ENCODE results near the gene ZPR1. TPM values are rescaled to one million over a fixed set of nuclear protein-coding genes. Genes with fewer than 3 reads are reported as not detected.
"Not testable (repeated sequence)": the region's sequence is repeated elsewhere in the genome, so short reads cannot be mapped to it uniquely, and the experiment has no call there.

The ZPR1 gene, protein sequence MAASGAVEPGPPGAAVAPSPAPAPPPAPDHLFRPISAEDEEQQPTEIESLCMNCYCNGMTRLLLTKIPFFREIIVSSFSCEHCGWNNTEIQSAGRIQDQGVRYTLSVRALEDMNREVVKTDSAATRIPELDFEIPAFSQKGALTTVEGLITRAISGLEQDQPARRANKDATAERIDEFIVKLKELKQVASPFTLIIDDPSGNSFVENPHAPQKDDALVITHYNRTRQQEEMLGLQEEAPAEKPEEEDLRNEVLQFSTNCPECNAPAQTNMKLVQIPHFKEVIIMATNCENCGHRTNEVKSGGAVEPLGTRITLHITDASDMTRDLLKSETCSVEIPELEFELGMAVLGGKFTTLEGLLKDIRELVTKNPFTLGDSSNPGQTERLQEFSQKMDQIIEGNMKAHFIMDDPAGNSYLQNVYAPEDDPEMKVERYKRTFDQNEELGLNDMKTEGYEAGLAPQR
- 35.4 TPM for total RNA-seq
- long read RNA-seq, full-length matches to known transcripts, result 61 of 70 reads
- long read RNA-seq, partial matches to known transcripts, result 3 of 70 reads
- long read RNA-seq, other reads (novel, unspliced or antisense), result 6 of 70 reads

DNA sequence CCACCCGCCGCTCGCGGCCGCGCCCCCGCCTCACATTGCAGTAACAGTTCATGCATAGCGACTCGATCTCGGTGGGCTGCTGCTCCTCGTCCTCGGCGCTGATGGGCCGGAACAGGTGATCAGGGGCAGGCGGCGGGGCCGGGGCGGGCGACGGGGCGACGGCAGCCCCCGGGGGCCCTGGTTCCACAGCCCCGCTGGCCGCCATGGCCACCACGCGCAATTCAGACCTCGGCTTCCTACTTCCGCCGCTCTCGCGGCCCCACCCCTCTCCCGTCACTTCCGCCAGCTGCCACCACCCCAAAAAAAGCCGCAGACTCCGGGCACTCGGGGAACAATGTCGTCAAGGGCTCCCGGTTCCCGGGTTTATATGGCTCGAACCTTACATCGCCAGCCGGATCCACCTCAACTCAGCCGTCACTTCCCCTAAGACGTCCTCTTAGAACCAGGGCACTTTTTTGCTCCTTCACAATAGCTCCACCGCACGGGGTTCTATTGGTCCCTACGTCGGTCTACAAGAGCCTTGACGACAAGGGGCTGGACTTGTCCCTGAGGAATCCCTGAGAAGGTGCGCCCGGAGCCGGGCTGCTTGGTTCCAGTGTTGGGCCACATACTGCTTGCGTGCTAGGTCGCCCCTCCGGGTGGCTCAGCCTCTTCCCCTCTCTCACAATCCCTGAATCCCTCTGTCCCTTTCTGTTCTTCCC, at the start of gene ZPR1:
Gene ZPR1, minus strand, starts transcription at position 238 of the 701 bp plus-strand sequence. Its CDS starts 33 bp downstream, at position 205.
- peaks cover 31% of the 10 kb centered on the region for H3K4me1 ChIP-seq
- no peaks in the 10 kb centered on the region for H3K9me3 ChIP-seq
- peak within 1 kb of the TSS; percentile 94 for H3K27ac ChIP-seq
- TF ChIP-seq, protein P1, sequence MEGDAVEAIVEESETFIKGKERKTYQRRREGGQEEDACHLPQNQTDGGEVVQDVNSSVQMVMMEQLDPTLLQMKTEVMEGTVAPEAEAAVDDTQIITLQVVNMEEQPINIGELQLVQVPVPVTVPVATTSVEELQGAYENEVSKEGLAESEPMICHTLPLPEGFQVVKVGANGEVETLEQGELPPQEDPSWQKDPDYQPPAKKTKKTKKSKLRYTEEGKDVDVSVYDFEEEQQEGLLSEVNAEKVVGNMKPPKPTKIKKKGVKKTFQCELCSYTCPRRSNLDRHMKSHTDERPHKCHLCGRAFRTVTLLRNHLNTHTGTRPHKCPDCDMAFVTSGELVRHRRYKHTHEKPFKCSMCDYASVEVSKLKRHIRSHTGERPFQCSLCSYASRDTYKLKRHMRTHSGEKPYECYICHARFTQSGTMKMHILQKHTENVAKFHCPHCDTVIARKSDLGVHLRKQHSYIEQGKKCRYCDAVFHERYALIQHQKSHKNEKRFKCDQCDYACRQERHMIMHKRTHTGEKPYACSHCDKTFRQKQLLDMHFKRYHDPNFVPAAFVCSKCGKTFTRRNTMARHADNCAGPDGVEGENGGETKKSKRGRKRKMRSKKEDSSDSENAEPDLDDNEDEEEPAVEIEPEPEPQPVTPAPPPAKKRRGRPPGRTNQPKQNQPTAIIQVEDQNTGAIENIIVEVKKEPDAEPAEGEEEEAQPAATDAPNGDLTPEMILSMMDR (IDR thresholded peaks at IDR 0.05), result no peak
- H3K36me3 ChIP-seq, result peaks cover 39% of the 10 kb centered on the region
- peak within 1 kb of the TSS; percentile 94 for H3K4me3 ChIP-seq
- no peaks in the 10 kb centered on the region for H3K27me3 ChIP-seq (ENCODE audit: low read depth)
- DNase-seq (peak; percentile 93), ATAC-seq (peak; percentile 91 to 96)
- intact Hi-C loops (cut with DNase I), result no loop called here

DNA sequence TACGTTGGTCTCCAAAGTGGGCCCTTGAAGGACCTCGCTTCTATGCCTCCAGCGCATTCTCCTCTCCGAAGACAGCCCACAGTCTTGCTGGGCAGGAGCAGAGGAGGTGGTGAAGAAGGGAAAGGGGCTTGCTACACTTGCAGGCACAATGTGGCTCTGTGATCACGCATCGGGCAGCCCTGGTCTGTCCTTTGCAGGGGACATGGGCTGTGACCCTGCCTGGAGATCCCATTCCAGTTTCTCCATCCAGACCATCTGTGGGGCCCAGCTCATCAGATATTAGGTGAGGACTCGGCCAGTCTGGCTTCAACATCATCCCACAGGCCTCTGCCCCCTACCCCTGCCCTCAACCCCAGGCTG, 48.8 kb upstream of the ZPR1 start:
- Histone ChIP-seq H3K27me3 (ENCODE audit: low read depth) (no peaks in the 10 kb centered on the region), H3K4me3 (peak overlapping the region; percentile 54), H3K9me3 (no peaks in the 10 kb centered on the region), H3K4me1 (peaks cover 41% of the 10 kb centered on the region), H3K27ac (peak overlapping the region; percentile 88), H3K36me3 (no peaks in the 10 kb centered on the region)
- TF ChIP-seq, protein P1 (IDR thresholded peaks at IDR 0.05), result no peak
- no peak for DNase-seq
- no peak for ATAC-seq
- intact Hi-C loops (cut with DNase I), result no loop called here

DNA sequence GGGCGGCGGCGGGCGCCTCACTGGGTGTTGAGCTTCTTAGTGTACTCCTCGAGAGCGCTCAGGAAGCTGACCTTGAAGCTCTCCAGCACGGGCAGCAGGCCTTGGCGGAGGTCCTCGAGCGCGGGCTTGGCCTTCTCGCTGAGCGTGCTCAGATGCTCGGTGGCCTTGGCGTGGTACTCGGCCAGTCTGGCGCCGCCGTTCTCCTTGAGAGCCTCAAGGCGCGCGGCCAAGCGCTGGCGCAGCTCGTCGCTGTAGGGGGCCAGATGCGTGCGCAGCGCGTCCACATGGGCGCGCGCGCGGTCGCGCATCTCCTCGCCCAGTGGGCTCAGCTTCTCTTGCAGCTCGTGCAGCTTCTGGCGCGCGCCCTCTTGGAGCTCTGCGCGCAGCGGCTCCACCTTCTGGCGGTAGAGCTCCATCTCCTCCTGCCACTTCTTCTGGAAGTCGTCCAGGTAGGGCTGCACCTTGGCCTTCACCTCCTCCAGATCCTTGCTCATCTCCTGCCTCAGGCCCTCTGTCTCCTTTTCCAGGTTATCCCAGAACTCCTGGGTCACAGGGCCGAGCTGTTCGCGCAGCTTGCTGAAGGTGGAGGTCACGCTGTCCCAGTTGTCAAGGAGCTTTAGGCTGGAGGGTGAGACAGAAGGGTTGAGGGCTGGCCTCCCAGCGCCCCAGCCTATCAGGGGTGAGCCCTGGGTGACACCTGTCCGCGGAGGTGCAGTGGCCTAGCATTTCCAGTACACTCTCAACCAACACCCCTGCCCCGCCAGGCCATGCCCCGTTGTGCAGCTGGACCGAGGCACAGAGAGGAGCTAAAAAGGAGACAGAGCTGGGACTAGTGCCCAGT, 48.2 kb upstream of the ZPR1 start:
- ATAC-seq (peak; percentile 93 to 94), DNase-seq (peak; percentile 95)
- intact Hi-C loops (cut with DNase I), result no loop called here
- Histone ChIP-seq H3K27ac (peak overlapping the region; percentile 88), H3K27me3 (ENCODE audit: low read depth) (no peaks in the 10 kb centered on the region), H3K4me3 (peak overlapping the region; percentile 54), H3K9me3 (no peaks in the 10 kb centered on the region), H3K36me3 (no peaks in the 10 kb centered on the region), H3K4me1 (peaks cover 41% of the 10 kb centered on the region)
- TF ChIP-seq, protein P1 (IDR thresholded peaks at IDR 0.05), result peak; percentile 56

DNA sequence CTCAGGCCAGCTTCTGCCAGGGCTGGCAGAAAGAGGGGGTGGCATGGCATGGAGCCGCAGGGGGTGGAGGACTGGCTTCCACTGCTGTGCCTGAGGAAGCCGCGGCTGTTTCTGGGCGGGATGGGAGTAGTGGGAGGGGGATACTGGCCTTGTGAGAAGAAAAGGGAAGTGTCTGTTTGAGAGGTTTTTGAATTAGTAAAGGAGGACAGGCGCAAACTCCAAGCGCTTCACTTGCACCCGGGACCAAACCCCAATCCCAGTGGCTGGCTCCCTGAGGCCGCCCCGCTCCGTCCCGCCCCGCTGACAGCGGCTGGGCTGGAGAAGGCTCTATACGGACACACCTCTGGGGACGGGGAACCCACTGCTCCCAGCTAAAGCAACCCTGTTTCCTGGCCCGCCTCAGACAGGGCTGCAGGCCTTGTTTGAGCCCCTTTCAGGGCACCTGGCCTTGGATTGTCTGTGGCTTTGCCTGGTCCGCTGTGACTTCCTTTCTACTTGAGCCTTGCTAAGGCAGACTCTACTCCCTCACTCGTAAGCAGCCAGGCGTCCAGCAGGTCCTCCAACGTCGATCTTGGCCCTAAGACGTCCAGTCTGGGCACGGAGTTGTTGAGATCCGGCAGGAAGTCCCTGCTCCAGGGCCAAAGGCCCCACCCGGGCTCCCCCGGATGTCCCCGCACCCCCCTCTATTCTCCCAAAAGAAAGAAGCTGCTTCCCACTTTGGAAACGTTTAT, 47.4 kb upstream of the ZPR1 start:
- peak overlapping the region; percentile 54 for H3K4me3 ChIP-seq
- TF ChIP-seq, protein P1 (IDR thresholded peaks at IDR 0.05), result no peak
- H3K27ac ChIP-seq, result peak overlapping the region; percentile 88
- H3K9me3 ChIP-seq, result no peaks in the 10 kb centered on the region
- H3K27me3 ChIP-seq (ENCODE audit: low read depth), result no peaks in the 10 kb centered on the region
- H3K36me3 ChIP-seq, result no peaks in the 10 kb centered on the region
- H3K4me1 ChIP-seq, result peaks cover 36% of the 10 kb centered on the region
- intact Hi-C loops (cut with DNase I), result no loop called here
- DNase-seq (no peak), ATAC-seq (peak; percentile 74 to 76)

DNA sequence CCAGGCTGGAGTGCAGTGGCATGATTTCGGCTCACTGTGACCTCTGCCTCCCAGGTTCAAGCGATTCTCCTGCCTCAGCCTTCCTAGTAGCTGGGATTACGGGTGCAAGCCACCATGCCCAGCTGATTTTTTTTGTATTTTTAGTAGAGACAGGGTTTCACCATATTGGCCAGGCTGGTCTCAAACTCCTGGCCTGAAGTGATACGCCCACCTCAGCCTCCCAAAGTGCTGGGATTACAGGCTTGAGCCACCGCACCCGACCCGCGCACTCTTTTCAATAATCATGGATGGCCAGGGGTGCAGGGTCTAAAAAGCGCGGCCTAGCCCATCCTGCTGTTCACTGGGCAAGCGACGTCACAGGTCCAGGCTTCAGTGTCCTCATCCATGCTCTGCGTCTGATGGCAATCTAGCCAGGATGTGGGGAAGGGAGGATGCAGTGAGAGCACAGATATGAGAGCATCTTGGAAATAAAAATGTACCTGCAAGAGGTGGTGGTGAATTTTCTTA, 46.8 kb upstream of the ZPR1 start:
- DNase-seq; intact Hi-C loops (cut with DNase I): not testable (repeated sequence)
- peak overlapping the region; percentile 88 for H3K27ac ChIP-seq

More for the DNA sequence above, 46.8 kb upstream of the ZPR1 start:
- H3K4me1 ChIP-seq, result peaks cover 35% of the 10 kb centered on the region
- H3K4me3 ChIP-seq; H3K9me3 ChIP-seq; H3K36me3 ChIP-seq; H3K27me3 ChIP-seq (ENCODE audit: low read depth); ATAC-seq: not testable (repeated sequence)
